Fibroblast of skin of abdomen (primary cell): ENCODE results near the gene SLC5A2.
"Not testable (repeated sequence)": the region's sequence is repeated elsewhere in the genome, so short reads cannot be mapped to it uniquely, and the experiment has no call there.

Source experiments
- DNase-seq: peaks from one replicate; pipeline ENCODE4 v3.0.0-alpha.2; 2013

The SLC5A2 gene

GRCh38 chr16:31476303-31477219 is 6.4 kb upstream of the SLC5A2 start:
- DNase-seq: no peak

DNA sequence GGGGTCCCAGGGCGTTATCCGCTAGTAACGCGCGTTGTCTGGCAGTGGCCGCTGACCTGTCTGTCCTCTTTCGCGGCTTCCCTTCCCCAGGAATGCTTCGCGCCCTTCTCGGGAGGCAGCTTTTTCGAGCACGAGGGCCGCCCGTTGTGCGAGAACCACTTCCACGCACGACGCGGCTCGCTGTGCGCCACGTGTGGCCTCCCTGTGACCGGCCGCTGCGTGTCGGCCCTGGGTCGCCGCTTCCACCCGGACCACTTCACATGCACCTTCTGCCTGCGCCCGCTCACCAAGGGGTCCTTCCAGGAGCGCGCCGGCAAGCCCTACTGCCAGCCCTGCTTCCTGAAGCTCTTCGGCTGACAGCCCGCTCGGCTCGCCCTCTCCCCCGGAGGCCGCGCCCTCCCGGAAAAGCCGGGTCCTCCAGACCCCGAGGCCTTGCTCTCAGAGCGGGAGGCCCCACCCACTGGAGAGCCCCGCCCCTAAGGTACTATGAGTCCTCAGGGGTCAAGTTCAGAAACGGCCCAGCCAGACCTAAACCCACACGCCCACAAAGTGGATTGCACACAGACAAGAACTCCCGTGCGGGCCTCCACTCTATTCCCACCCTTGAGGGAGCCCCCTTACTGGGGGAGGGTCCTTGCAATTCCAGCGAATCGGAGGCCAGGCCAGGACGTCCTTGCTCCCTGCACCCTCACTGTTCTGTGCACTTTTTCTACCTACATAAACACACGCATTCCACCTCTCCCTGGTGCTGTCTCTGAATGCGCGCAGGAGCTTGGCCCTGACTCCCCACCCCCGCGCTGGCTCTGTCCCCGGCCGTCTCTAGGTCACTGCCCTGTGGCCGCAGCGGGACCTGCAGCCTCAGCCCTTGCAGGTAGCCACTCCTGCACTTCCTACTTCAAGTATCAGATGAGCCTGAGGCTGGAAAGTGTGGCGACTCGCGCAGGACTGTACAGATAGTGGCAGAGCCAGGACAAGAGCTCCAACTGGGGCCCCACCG is 5.4 kb upstream of the SLC5A2 start:
- DNase-seq: no peak

- DNase-seq: no peak
These were observed 4.0 kb upstream of the SLC5A2 start for GRCh38 chr16:31478956-31479355.

- no peak for DNase-seq
These were observed 3.2 kb upstream of the SLC5A2 start for GRCh38 chr16:31479751-31480150.

GRCh38 chr16:31480851-31481536 is 1.9 kb upstream of the SLC5A2 start:
- DNase-seq: no peak

DNA sequence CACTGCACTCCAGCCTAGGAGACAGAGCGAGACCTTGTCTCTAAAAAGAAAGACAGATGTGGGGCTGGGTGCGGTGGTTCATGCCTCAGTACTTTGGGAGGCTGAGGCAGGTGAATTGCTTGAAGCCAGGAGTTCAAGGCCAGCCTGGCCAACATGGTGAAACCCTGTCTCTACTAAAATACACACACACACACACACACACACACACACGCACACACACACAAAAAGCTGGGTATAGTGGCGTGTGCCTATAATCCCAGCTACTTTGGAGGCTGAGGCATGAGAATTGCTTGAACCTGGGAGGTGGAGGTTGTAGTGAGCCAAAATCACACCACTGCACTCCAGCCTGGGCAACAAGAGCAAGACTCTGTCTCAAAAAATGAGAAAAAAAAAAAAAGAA is 1.1 kb downstream of the SLC5A2 start:
- not testable (repeated sequence) for DNase-seq

GRCh38 chr16:31484491-31485171 is 1.7 kb downstream of the SLC5A2 start:
- no peak for DNase-seq

DNA sequence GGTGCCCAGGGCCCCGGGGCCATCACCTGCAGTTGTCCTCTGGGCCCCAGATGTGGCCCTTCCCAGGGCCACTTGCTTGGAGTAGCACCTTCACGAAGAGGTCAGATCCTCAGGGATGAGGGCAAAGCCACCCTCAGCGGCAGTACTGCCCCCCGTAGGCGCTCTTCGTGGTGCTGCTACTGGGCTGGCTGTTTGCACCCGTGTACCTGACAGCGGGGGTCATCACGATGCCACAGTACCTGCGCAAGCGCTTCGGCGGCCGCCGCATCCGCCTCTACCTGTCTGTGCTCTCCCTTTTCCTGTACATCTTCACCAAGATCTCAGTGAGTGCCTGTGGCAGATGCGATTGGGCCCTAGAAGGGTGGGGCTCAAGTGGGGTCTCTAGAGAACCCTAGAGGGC is 2.6 kb downstream of the SLC5A2 start:
- DNase-seq: no peak

DNA sequence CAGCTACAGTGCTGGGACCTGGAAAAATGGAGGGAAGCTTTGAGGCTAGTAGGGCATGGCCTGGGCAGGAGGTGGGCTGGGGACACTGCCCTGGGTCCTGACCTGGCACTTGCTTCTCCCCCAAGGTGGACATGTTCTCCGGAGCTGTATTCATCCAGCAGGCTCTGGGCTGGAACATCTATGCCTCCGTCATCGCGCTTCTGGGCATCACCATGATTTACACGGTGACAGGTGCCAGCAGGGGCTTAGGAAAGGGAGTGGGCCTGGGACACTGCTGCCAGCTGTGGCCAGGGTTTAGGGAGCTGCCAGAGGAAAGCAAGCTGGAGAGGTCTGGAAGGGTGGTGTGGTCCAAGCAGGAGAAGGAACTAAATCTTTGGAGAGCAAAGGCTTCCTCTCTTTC is 3.1 kb downstream of the SLC5A2 start:
- no peak for DNase-seq

DNA sequence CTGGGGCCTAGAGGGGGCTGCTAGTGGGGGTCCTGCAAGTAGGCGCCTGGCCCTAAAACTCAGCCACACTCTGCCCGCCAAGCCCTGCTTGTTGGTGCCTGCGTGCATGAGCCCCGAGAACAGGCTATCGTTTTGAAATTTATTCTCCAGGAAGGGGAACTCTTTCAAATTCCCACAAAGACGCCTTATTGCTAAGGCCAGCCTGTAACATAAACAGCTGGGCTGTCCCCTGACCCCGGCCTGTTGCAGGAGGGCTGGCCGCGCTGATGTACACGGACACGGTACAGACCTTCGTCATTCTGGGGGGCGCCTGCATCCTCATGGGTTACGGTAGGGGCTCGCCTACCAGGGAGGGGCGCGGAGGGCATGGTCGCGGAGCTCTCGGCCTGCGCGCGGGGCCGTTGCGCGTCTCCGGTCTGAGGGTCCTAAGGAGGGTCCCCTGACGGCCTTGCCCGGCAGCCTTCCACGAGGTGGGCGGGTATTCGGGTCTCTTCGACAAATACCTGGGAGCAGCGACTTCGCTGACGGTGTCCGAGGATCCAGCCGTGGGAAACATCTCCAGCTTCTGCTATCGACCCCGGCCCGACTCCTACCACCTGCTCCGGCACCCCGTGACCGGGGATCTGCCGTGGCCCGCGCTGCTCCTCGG is 4.3 kb downstream of the SLC5A2 start:
- DNase-seq: no peak

GRCh38 chr16:31487720-31488467 is 5.0 kb downstream of the SLC5A2 start:
- DNase-seq: no peak

- DNase-seq: no peak
These were observed 5.8 kb downstream of the SLC5A2 start for GRCh38 chr16:31488468-31489297.

DNA sequence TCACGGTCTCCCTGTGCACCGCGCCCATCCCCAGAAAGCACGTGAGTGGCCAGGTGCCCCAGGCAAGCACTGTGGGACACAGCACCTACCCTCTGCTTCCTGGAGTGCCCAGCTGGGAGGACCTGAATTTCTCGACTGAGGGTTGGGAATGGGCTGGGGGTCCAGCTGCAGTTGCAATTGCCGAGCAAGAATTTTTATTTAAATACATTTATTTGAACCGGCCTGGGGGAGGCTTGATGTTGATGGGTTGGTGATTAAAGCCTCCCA is 6.3 kb downstream of the SLC5A2 start:
- no peak for DNase-seq

- no peak for DNase-seq
These were observed 7.0 kb downstream of the SLC5A2 start for GRCh38 chr16:31489616-31490584.

- no peak for DNase-seq
These were observed 9.0 kb downstream of the SLC5A2 start for GRCh38 chr16:31491778-31492418.

DNA sequence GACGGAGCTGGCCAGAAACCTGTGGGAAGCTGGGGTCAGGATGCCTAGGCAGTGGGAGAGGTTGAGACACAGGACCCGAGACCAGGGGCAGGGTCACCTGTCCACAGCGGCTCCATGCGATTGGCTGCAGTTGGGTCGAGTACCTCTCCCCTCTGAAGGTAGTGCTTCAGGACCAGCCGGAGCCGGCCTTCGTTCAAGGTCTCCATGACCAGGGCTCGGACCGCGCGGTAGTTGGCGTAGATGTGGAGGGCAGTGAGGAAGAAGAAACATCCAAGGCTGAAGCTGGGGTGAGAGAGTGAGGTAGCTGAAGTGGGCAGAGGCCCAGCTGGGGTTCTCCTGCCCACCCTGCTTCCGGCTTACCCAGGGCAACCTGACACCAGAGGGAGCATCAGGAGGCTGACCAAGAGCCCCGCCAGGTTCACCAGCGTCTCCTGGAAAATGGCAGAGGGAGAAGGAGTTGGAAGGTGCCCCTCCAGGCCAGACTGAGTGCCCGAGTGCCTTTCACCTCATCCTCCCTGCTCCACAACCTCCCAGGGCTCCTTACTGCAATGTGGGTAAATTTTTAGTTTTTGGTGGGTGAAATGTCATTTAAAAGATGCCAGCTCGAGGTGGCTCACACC is 10.7 kb downstream of the SLC5A2 start:
- DNase-seq: no peak

- no peak for DNase-seq
These were observed 13.7 kb downstream of the SLC5A2 start for GRCh38 chr16:31496670-31497069.

- no peak for DNase-seq
These were observed 15.6 kb downstream of the SLC5A2 start for GRCh38 chr16:31498493-31498892.
